Fibroblast of villous mesenchyme (primary cell): ENCODE results near the gene UBE2I. TPM values are rescaled to one million over a fixed set of nuclear protein-coding genes. Genes with fewer than 3 reads are reported as not detected.
A peak's percentile ranks its signal among the peaks of the same experiment; 100 is the strongest.

ENCODE experiments used
- DNase-seq: peaks from one replicate; pipeline ENCODE4 v3.0.0-alpha.2; 2010; ENCODE audit warnings: low read depth
- H3K4me3 ChIP-seq: 2 replicates; pipeline ENCODE4 v1.5.1; 2011; ENCODE audit warnings: low read depth, mild to moderate bottlenecking, low read length
- total RNA-seq: library from RNA; depleted of rRNA; stranded (reverse); fragments of >200 nt; gene quantifications from 2 replicates; pipeline ENCODE4 v1.2.3, GENCODE V29; 2012
- TF ChIP-seq, protein P1 (sequence below): IDR thresholded peaks from 2 replicates; pipeline ENCODE4 v1.5.1; 2012; ENCODE audit warnings: low read depth, mild to moderate bottlenecking, low read length; ENCODE audit not compliant: insufficient read depth

Gene UBE2I
- total RNA-seq, 1 donor: 44.9 TPM

- peak; percentile 37 for DNase-seq
- TF ChIP-seq, protein P1, sequence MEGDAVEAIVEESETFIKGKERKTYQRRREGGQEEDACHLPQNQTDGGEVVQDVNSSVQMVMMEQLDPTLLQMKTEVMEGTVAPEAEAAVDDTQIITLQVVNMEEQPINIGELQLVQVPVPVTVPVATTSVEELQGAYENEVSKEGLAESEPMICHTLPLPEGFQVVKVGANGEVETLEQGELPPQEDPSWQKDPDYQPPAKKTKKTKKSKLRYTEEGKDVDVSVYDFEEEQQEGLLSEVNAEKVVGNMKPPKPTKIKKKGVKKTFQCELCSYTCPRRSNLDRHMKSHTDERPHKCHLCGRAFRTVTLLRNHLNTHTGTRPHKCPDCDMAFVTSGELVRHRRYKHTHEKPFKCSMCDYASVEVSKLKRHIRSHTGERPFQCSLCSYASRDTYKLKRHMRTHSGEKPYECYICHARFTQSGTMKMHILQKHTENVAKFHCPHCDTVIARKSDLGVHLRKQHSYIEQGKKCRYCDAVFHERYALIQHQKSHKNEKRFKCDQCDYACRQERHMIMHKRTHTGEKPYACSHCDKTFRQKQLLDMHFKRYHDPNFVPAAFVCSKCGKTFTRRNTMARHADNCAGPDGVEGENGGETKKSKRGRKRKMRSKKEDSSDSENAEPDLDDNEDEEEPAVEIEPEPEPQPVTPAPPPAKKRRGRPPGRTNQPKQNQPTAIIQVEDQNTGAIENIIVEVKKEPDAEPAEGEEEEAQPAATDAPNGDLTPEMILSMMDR: peak; percentile 79
- H3K4me3 ChIP-seq: no peak overlapping the region
These were observed 54.1 kb downstream of the UBE2I start for GRCh38 chr16:1363501-1364041.

DNA sequence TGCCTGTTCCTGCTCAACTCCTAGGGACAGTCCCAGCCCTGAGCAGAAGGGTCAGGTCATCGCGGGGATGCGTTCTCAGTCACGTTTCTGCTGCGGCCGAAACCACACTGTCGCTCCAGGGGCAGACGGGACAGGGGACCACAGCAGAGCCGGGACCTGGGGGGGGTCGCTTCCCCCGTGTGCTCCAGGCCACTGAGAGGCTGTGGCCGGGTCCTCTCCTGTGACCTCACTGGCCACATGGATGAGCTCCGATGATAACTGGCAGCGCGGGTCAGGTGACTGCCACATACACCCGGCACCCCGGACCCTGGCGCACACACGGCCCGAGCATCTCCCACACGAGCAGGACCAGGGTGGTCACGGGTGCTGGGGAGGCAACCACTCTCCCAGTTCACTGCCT is 55.1 kb downstream of the UBE2I start:
- TF ChIP-seq, protein P1: no peak
- DNase-seq: no peak
- no peak overlapping the region for H3K4me3 ChIP-seq

DNA sequence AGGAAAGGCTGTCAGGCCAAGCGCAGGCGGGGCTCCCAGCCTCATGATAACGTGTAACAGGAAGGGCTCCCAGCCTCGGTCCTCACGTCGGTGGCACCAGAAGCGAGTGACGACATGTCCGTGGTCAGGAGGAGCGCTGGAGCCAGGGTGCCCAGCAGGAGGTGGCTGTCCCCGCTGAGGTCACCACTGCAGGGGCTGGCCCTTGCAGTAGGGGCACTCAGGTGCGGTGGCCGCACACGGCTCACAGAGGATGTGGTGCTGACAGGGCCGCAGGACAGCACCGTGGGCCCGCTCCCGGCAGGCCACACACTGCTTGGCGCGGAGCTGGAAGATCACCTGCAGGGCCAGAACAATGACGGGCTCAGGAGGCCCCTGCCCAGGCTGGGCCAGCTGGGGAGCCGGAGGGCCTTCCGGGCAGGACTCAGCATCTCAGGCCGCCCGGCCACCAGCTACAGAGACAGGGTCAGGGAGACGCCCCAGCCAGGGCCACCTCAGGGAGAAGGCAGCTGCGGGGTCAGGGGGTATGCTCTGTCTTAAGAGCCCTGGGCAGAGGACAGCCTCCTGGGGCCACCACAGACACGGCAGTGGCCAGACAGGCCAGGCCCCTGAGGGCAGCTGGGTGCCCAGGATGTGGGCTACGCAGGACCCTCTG is 56.8 kb downstream of the UBE2I start:
- H3K4me3 ChIP-seq: no peak overlapping the region
- TF ChIP-seq, protein P1: no peak
- DNase-seq: no peak

GRCh38 chr16:1366712-1367299 is 57.4 kb downstream of the UBE2I start:
- no peak overlapping the region for H3K4me3 ChIP-seq
- DNase-seq: no peak
- TF ChIP-seq, protein P1: no peak

GRCh38 chr16:1367486-1368174 is 58.2 kb downstream of the UBE2I start:
- DNase-seq: no peak
- TF ChIP-seq, protein P1: no peak

DNA sequence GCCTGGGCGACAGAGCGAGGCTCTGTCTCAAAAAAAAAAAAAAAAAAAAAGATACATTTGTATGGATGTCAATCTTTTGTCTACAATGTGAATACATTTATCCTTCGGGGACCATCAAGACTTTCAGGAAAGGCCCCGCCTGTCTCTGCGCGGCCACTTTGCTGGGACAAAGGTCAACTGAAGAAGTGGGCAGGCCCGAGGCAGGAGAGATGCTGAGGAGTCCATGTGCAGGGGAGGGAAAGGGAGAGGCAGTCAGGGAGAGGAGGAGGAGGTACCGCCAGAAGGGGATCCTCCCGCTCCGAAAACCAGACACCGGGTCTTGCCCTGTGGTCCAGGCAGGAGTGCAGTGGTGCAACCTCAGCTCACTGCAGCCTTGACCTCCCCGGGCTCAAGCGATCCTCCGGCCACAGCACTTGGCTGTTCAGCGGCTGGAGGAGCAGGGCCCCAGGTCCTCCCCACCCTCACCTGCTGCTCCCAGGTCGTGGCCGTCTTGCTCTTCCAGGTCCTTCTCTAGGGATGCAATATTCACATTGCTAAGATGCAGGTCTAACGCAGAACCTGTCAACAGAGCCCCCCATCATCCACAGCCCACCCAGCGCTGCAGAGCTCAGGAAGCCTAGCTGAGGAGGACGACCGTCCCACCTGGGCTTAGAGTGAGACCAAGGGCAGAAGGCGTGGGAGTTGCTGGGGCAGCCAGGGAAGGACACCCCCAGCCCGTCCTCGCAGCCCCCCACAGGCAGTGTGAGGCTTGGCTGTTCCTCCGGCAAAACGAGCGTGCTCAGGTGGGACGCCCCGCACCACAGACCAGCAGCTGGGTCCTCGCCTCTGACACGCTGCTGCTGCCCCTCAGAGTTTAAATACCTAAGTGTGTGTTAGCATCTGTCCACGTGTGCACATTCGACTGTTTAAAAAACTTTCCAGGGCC is 61.9 kb downstream of the UBE2I start:
- no peak for DNase-seq
- H3K4me3 ChIP-seq: no peak overlapping the region
- TF ChIP-seq, protein P1: no peak

More at GRCh38 chr16:1367486-1368174, 58.2 kb downstream of the UBE2I start:
- H3K4me3 ChIP-seq: no peak overlapping the region
